ENCODE data around the gene U2AF2.

- TF ChIP-seq CTCF (IDR thresholded peaks at IDR 0.05) = no peak
- peak; percentile 45 for TF ChIP-seq POLR2A (IDR thresholded peaks at IDR 0.05; ENCODE audit: low read length)
- TF ChIP-seq JUN (IDR thresholded peaks at IDR 0.05) = peak; percentile 82 to 97; a peak in 4 of 5 replicates
- no peak for TF ChIP-seq TFCP2L1 (CRISPR knock-in tag; IDR thresholded peaks at IDR 0.05)
- no peak for TF ChIP-seq RFX5 (IDR thresholded peaks at IDR 0.05)
- no peak for TF ChIP-seq HDAC2 (IDR thresholded peaks at IDR 0.05)
- no peak for TF ChIP-seq ESRRA (IDR thresholded peaks at IDR 0.05; ENCODE audit: borderline replicate concordance, low read length)
- peak; percentile 93 for TF ChIP-seq MAX (IDR thresholded peaks at IDR 0.05)
- no peak for TF ChIP-seq REST (IDR thresholded peaks at IDR 0.05)
- no peak for TF ChIP-seq EP300 (IDR thresholded peaks at IDR 0.05)
- TF ChIP-seq NFE2L2 (conservative IDR thresholded peaks at IDR 0.05; ENCODE audit: low read length) = no peak
Observed at GRCh38 chr19:55643003-55643886, 11.6 kb upstream of the U2AF2 start, which contains the start of gene ZNF581.
